GM12878 (cell line): Measurements from ENCODE around the gene UNG. TPM values are rescaled to one million over a fixed set of nuclear protein-coding genes. Genes with fewer than 3 reads are reported as not detected.

Experiments
- BACH1 ChIP-seq: fragments of 450-650 bp; IDR thresholded peaks from 2 replicates; pipeline ENCODE4 v1.6.1; 2017; ENCODE audit warnings: mild to moderate bottlenecking, borderline replicate concordance
- BCL11A ChIP-seq: IDR thresholded peaks from 2 replicates; pipeline ENCODE4 v1.6.1; 2011; ENCODE audit warnings: low read depth, low read length
- CREB1 ChIP-seq: IDR thresholded peaks from 2 replicates; pipeline ENCODE4 v1.6.1; 2012; ENCODE audit warnings: low read depth, mild to moderate bottlenecking, inconsistent platforms
- CREM ChIP-seq: IDR thresholded peaks from 2 replicates; pipeline ENCODE4 v1.6.1; 2014; ENCODE audit warnings: antibody characterized with exemption, low read depth
- DPF2 ChIP-seq: fragments of 450-650 bp; IDR thresholded peaks from 2 replicates; pipeline ENCODE4 v1.6.1; 2017; ENCODE audit warnings: mild to moderate bottlenecking
- EED ChIP-seq: sonication (generic); IDR thresholded peaks from 2 replicates; pipeline ENCODE4 v1.6.1; 2016; ENCODE audit warnings: antibody characterized with exemption, low read depth
- EP300 ChIP-seq, 2 experiments: fragments of 150-350 bp in 1 of 2; IDR thresholded peaks; 2 replicates each; pipeline ENCODE4 v1.6.1; 2011 to 2012; ENCODE audit warnings: low read depth in 2 of 2, low read length in 2 of 2, borderline replicate concordance in 1 of 2, improper control_type of control experiment in 1 of 2, inconsistent platforms in 1 of 2; ENCODE audit not compliant: control insufficient read depth in 1 of 2
- EZH2 ChIP-seq: IDR thresholded peaks from 2 replicates; pipeline ENCODE4 v1.6.1; 2012; ENCODE audit warnings: low read depth, mild to moderate bottlenecking, control low read depth, inconsistent platforms, low read length, borderline replicate concordance; ENCODE audit not compliant: control insufficient read depth
- IKZF1 ChIP-seq: fragments of 450-650 bp; conservative IDR thresholded peaks from 2 replicates; pipeline ENCODE4 v1.6.1; 2017; ENCODE audit warnings: antibody characterized with exemption, mild to moderate bottlenecking
- IRF4 ChIP-seq: IDR thresholded peaks from 2 replicates; pipeline ENCODE4 v1.6.1; 2011; ENCODE audit warnings: low read depth, low read length
- KAT2A ChIP-seq: conservative IDR thresholded peaks from 2 replicates; pipeline ENCODE4 v1.6.1; 2011; ENCODE audit warnings: low read depth, low read length; ENCODE audit not compliant: control insufficient read depth
- MAX ChIP-seq: IDR thresholded peaks from 2 replicates; pipeline ENCODE4 v1.6.1; 2012; ENCODE audit warnings: low read depth, low read length, improper control_type of control experiment
- MYC ChIP-seq: IDR thresholded peaks from 2 replicates; pipeline ENCODE4 v1.6.1; 2011; ENCODE audit warnings: mild to moderate bottlenecking, low read length, moderate library complexity, inconsistent platforms; ENCODE audit not compliant: insufficient read depth, insufficient replicate concordance, insufficient read length, severe bottlenecking
- NFYA ChIP-seq: IDR thresholded peaks from 2 replicates; pipeline ENCODE4 v1.6.1; 2011; ENCODE audit warnings: low read depth, mild to moderate bottlenecking, low read length, improper control_type of control experiment, borderline replicate concordance
- NR2C1 ChIP-seq: fragments of 450-650 bp; IDR thresholded peaks from 2 replicates; pipeline ENCODE4 v1.6.1; 2017; ENCODE audit warnings: antibody characterized with exemption, mild to moderate bottlenecking, moderate library complexity
- NRF1 ChIP-seq: conservative IDR thresholded peaks from 2 replicates; pipeline ENCODE4 v1.6.1; 2011; ENCODE audit warnings: mild to moderate bottlenecking, low read depth, low read length, improper control_type of control experiment
- PAX8 ChIP-seq: fragments of 450-650 bp; IDR thresholded peaks from 2 replicates; pipeline ENCODE4 v1.6.1; 2017; ENCODE audit warnings: mild to moderate bottlenecking, moderate library complexity
- RUNX3 ChIP-seq: IDR thresholded peaks from 2 replicates; pipeline ENCODE4 v1.6.1; 2012; ENCODE audit warnings: low read length, inconsistent platforms
- SIX5 ChIP-seq: IDR thresholded peaks from 2 replicates; pipeline ENCODE4 v1.6.1; 2011; ENCODE audit warnings: mild to moderate bottlenecking, low read depth, low read length, moderate library complexity; ENCODE audit not compliant: severe bottlenecking
- SREBF1 ChIP-seq: IDR thresholded peaks from 2 replicates; pipeline ENCODE4 v1.6.1; 2012; ENCODE audit warnings: mild to moderate bottlenecking, low read length
- TBL1XR1 ChIP-seq: IDR thresholded peaks from 2 replicates; pipeline ENCODE4 v1.6.1; 2012; ENCODE audit warnings: low read depth, low read length, improper control_type of control experiment
- YBX1 ChIP-seq: fragments of 450-650 bp; IDR thresholded peaks from 2 replicates; pipeline ENCODE4 v1.6.1; 2016; ENCODE audit warnings: antibody characterized with exemption
- ZBED1 ChIP-seq: IDR thresholded peaks from 2 replicates; pipeline ENCODE4 v1.6.1; 2016; ENCODE audit warnings: borderline replicate concordance
- ZNF207 ChIP-seq: fragments of 450-650 bp; IDR thresholded peaks from 2 replicates; pipeline ENCODE4 v1.6.1; 2014; ENCODE audit warnings: antibody characterized with exemption, mild to moderate bottlenecking, borderline replicate concordance
- ZNF24 ChIP-seq: fragments of 450-650 bp; IDR thresholded peaks from 2 replicates; pipeline ENCODE4 v1.6.1; 2017; ENCODE audit warnings: antibody characterized with exemption, mild to moderate bottlenecking
- polyA plus RNA-seq, 11 experiments: library from polyadenylated mRNA; depleted of rRNA in 4 of 11; unstranded in 6 of 11; stranded (reverse) in 5 of 11; fragments of >200 nt; fragmentation: Nextera tagmentation in 4 of 11; fragmentation: Illumina TruSeq in 1 of 11; extraction: Ambion mirVana in 4 of 11; extraction: Trizol in 1 of 11; gene quantifications; 1 replicate in 1 of 11; 2 replicates in 10 of 11; pipeline versions ENCODE4 v1.2.1 to v1.2.3, GENCODE V29; 2011 to 2016; ENCODE audit warnings: inconsistent platforms in 2 of 11, missing spikeins in 2 of 11, low read depth in 1 of 11
- total RNA-seq, 4 experiments: library from RNA; depleted of rRNA in 3 of 4; stranded (reverse); fragments of >200 nt in 3 of 4; fragmentation: Illumina TruSeq in 1 of 4; extraction: Trizol in 1 of 4; gene quantifications; 2 replicates each; pipeline versions ENCODE4 v1.2.1 to v1.2.3, GENCODE V29; 2013 to 2021
- TF ChIP-seq, protein P1 (sequence below): IDR thresholded peaks from 2 replicates; pipeline ENCODE4 v1.6.1; 2011; ENCODE audit warnings: borderline replicate concordance, low read depth, mild to moderate bottlenecking, moderate library complexity, mixed read lengths, low read length; ENCODE audit not compliant: insufficient read depth; ENCODE audit errors: extremely low read length
- TF ChIP-seq, protein P2 (sequence below): fragments of 450-650 bp; IDR thresholded peaks from 2 replicates; pipeline ENCODE4 v1.6.1; 2017; ENCODE audit warnings: mild to moderate bottlenecking, moderate library complexity

UNG gene
- total and polyA plus RNA-seq, 10 of the 15 experiments (the other 5 are each of a cell fraction or from before 2014, with no cell fraction given), result 9.5 to 81.9 (median 48.2) TPM

DNA sequence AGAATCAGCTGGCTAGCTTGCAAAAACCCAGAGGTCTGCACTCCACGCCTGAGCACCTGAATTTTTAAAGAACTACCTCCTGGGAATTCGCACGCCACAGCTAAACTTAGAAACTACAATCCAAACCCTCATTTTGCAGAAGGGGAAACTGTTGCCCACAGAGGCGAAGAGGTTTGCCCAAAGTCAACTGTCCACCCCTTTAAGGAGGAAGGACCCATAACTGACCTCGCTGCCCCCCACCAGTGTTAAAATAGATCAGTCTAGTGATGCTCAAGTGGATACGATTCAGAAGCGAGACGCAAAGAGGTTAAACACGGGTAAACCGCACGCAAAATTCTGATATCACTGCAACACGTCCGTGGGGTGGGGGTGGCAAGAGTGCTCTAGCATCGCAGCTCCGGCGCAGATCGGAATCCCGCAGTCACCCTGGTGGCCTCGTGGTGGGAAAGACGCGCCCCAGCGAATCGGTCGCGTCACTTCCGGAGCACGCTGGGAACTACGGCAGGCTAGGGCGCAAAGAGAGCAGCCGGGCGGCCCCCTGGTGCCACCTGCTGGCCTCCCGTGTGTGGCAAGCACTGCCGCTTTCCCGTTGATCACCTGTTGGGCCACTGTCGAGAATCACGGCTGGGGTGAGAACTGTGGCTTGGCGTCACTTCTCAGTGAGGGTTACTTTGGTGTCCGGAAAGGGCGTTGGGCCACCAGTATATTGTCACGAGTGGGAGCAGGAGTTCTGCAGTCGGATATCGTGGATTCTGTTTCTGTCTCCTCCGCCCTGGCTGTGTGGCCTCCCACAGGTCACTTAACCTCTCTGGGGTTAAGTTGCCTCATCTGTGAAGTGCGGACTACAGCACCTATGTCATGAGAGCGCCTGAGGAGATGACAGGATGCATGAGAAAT, 4.1 kb upstream of the UNG start, which contains the start of gene ALKBH2 (continued):
- TF ChIP-seq CREM (peak; percentile 97), MYC (peak; percentile 93), EZH2 (no peak), DPF2 (peak; percentile 37; the same call in 1 of the 2 replicates), MAX (peak; percentile 98), PAX8 (no peak), EED (peak; percentile 66; the same call in 1 of the 2 replicates), IKZF1 (peak; percentile 82), IRF4 (peak; percentile 74), ZNF24 (no peak), ZBED1 (peak; percentile 87), ZNF207 (peak; percentile 90), CREB1 (peak; percentile 96), NR2C1 (no peak), NRF1 (no peak), BCL11A (peak; percentile 37; the same call in 1 of the 2 replicates), RUNX3 (peak; percentile 75), NFYA (no peak), BACH1 (no peak; the same call in 1 of the 2 replicates), YBX1 (no peak), TBL1XR1 (0 out of 2 replicates have a peak, but pooled peaks have one; percentile 11), EP300 (IDR thresholded peaks at IDR 0.05; ENCODE audit: borderline replicate concordance in 1 of 2, control insufficient read depth in 1 of 2, low read depth in 2 of 2, low read length in 2 of 2) (no peak), KAT2A (no peak), SIX5 (no peak), SREBF1 (no peak)
- TF ChIP-seq, protein P1, sequence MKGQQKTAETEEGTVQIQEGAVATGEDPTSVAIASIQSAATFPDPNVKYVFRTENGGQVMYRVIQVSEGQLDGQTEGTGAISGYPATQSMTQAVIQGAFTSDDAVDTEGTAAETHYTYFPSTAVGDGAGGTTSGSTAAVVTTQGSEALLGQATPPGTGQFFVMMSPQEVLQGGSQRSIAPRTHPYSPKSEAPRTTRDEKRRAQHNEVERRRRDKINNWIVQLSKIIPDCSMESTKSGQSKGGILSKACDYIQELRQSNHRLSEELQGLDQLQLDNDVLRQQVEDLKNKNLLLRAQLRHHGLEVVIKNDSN, result peak; percentile 63
- TF ChIP-seq, protein P2, sequence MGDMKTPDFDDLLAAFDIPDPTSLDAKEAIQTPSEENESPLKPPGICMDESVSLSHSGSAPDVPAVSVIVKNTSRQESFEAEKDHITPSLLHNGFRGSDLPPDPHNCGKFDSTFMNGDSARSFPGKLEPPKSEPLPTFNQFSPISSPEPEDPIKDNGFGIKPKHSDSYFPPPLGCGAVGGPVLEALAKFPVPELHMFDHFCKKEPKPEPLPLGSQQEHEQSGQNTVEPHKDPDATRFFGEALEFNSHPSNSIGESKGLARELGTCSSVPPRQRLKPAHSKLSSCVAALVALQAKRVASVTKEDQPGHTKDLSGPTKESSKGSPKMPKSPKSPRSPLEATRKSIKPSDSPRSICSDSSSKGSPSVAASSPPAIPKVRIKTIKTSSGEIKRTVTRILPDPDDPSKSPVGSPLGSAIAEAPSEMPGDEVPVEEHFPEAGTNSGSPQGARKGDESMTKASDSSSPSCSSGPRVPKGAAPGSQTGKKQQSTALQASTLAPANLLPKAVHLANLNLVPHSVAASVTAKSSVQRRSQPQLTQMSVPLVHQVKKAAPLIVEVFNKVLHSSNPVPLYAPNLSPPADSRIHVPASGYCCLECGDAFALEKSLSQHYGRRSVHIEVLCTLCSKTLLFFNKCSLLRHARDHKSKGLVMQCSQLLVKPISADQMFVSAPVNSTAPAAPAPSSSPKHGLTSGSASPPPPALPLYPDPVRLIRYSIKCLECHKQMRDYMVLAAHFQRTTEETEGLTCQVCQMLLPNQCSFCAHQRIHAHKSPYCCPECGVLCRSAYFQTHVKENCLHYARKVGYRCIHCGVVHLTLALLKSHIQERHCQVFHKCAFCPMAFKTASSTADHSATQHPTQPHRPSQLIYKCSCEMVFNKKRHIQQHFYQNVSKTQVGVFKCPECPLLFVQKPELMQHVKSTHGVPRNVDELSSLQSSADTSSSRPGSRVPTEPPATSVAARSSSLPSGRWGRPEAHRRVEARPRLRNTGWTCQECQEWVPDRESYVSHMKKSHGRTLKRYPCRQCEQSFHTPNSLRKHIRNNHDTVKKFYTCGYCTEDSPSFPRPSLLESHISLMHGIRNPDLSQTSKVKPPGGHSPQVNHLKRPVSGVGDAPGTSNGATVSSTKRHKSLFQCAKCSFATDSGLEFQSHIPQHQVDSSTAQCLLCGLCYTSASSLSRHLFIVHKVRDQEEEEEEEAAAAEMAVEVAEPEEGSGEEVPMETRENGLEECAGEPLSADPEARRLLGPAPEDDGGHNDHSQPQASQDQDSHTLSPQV, result 0 out of 2 replicates have a peak, but pooled peaks have one; percentile 33
